ENCODE results near the gene C2CD3.

Gene C2CD3

GRCh38 chr11:73980001-73980961 is 190.5 kb downstream of the C2CD3 start:
- no peak for DNase-seq (ENCODE audit: low spot score)

DNA sequence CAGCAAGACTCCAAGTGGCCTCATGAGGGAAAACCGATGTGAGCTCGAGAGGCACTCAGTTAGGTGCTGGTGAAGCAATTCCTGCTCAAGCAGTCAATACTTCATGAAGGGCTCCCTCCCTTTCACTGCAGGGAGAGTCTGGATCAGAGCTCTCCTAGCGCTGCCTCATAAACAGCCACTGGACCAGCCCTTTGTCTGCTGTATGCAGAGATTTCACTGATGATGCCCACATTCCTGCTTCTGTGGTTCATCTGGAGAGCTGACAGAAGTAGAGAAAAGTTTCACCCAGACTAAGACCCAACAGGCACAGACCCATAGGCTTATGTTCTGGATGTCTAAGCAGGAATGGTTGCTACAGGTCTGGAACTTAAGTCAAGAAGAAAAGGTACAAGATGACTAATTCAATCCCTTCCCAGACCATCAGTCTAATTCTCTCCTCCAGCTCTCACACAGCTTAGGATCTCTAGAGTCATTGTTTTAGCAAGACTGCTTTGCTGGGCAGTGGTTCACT is 192.2 kb downstream of the C2CD3 start:
- DNase-seq (ENCODE audit: low spot score): no peak

- DNase-seq (ENCODE audit: low spot score): no peak
These were observed 192.8 kb downstream of the C2CD3 start for GRCh38 chr11:73977856-73978519.

- no peak for DNase-seq (ENCODE audit: low spot score)
These were observed 194.2 kb downstream of the C2CD3 start for GRCh38 chr11:73976451-73977151.

GRCh38 chr11:73975479-73975757 is 195.4 kb downstream of the C2CD3 start:
- DNase-seq (ENCODE audit: low spot score): no peak

GRCh38 chr11:73974604-73975478 is 196.0 kb downstream of the C2CD3 start:
- DNase-seq (ENCODE audit: low spot score): no peak

GRCh38 chr11:73972620-73973449 is 198.0 kb downstream of the C2CD3 start:
- DNase-seq (ENCODE audit: low spot score): no peak

DNA sequence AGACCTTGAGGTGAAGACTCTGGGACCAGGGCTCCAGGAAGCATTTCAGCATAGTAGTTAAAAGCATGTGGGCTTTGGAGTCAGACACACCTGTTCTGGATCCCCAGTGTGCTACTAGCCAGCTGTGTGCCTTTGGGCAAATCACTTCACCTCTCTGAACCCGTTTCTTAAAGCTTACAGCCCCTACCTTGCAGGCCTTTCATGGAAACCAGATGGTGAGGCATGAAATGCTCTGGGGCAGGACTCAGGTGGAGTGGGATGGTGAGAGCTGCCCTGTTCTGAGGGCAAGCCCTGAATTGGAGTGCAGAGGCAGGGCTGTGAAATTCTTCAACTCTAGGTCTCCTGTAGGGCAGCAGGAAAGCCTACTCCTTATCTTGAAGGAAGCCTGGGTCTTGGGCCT is 198.6 kb downstream of the C2CD3 start:
- DNase-seq (ENCODE audit: low spot score): no peak

DNA sequence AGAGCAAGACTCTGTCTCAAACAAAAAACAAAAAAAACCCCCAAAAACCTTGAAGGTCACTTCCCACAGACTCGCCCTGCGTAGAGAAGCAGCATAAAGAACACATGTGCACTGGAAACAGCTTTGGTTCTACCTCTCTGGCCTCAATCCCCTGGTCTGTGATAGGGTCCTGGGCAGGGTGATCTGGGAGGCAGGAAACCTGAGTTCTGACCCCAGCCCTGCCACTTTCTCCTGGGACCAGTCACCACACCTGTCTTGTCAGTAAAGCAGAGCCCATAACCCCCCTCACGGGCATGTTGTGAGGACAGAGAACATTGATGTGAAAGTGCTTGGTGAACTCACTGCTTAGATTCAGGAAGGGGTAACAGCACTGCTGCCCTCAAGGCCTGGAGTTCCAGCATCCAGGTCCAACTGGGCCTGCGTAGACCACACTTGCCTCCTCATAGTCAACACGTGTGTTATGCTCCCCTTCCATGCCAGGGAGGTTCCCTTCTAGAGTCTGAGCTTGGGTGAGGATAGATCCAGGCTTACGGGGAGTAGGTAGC is 199.6 kb downstream of the C2CD3 start:
- no peak for DNase-seq (ENCODE audit: low spot score)

GRCh38 chr11:73969991-73970800 is 200.6 kb downstream of the C2CD3 start:
- DNase-seq (ENCODE audit: low spot score): no peak

GRCh38 chr11:73969091-73969490 is 201.7 kb downstream of the C2CD3 start:
- no peak for DNase-seq (ENCODE audit: low spot score)

- DNase-seq (ENCODE audit: low spot score): no peak
These were observed 202.3 kb downstream of the C2CD3 start for GRCh38 chr11:73968356-73968966.

DNA sequence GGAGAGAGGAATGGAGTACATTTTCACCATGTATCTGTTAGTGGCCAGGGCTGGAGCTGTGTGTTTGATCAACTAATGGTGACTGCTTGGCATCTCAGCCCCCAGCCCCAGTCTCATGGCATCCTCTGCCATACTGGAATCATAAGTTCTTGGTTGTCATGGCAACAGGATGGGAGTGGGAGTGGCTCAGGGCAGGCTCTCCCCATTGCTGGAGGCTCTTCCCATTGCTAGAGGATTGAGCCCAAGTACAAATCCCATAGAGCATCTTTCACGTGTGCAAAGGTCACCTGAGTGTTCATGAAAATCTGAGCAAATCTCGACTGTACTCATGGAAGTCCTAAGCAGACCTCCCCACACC is 205.1 kb downstream of the C2CD3 start:
- no peak for DNase-seq (ENCODE audit: low spot score)

DNA sequence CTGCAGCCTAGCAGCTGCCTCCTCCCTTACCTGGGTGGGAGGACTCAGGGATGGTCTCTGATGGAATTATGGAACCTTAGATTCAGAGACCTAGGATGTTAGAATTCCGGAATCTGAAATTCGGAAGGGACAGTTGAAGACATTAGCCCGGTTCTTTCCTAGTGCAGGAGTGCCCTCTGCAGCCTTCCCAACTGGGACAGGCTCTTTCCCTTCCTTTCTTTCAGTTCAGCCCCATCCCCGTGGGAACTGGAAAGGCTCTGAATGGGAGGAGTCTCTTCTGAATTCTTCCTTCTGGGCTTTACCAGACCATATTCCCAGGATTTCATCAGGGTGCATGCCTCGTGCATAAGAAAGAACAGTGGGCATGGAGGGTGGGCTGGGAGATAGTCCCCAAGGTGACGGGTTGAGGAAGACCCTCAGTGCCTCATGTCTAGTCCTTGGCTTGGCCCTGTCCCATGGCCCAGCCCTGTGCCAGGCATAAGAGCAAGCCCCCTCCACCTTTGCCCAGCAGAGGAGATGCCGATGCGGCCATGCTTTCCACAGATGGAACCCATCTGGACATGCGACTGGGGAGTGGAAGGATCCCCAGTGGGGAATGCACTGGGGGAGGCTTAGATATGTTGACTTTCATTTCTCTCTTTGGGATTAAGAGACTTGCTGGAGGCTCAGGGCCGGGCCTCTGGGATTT is 205.6 kb downstream of the C2CD3 start:
- no peak for DNase-seq (ENCODE audit: low spot score)

- no peak for DNase-seq (ENCODE audit: low spot score)
These were observed 206.9 kb downstream of the C2CD3 start for GRCh38 chr11:73963861-73964260.

All from putamen (tissue), 1 donor.